Endothelial cell of umbilical vein (primary cell): ENCODE data around the gene RAD52. TPM values are rescaled to one million over a fixed set of nuclear protein-coding genes. Genes with fewer than 3 reads are reported as not detected.

Experiments
- BruUV-seq: library from RNA; stranded (reverse); fragments of 400-500 nt; replicated peaks from 2 replicates; lab custom pipeline; 2021; lab: Mats Ljungman, UMichigan
- CTCF ChIA-PET: fragments of 300-600, 350-600 bp; sonication (Branson Sonifier 250); formaldehyde crosslinking; loops from one replicate; lab custom pipeline; 2021; ENCODE audit warnings: antibody characterized with exemption, inconsistent platforms; lab: Charles Lee
- POLR2A ChIA-PET: fragments of 300-600, 350-600 bp; sonication (Branson Sonifier 250); formaldehyde crosslinking; loops from one replicate; lab custom pipeline; 2021; ENCODE audit warnings: antibody characterized with exemption, inconsistent platforms; lab: Charles Lee
- DNase-seq: peaks from one replicate; pipeline ENCODE4 v3.0.0-alpha.2; 2011; ENCODE audit warnings: low read depth, low spot score
- FAIRE-seq: peaks from 2 replicates; lab custom pipeline; 2011; peaks lifted over from hg19 to GRCh38; lab: Jason Lieb, UNC
- H2AFZ ChIP-seq: 2 replicates; pipeline ENCODE4 v1.6.0; 2012; ENCODE audit warnings: low read depth, low read length, control low read depth, inconsistent platforms
- H3K27ac ChIP-seq: 2 replicates; pipeline ENCODE4 v1.5.1; 2011; ENCODE audit warnings: low read depth, mild to moderate bottlenecking, control low read depth, low read length, moderate library complexity; ENCODE audit not compliant: insufficient read depth
- H3K27me3 ChIP-seq, 2 experiments: 2 replicates each; pipeline versions ENCODE4 v1.6.0 to v1.6.1; 2011; ENCODE audit warnings: low read length in 2 of 2, mixed read lengths in 1 of 2; ENCODE audit not compliant: control insufficient read depth in 2 of 2, insufficient read depth in 2 of 2
- H3K36me3 ChIP-seq, 2 experiments: 2 replicates in 1 of 2; 3 replicates in 1 of 2; pipeline ENCODE4 v1.5.1; 2011; ENCODE audit warnings: low read length in 2 of 2, mild to moderate bottlenecking in 1 of 2, moderate library complexity in 1 of 2; ENCODE audit not compliant: control insufficient read depth in 2 of 2, insufficient read depth in 2 of 2; ENCODE audit errors: extremely low read depth in 1 of 2
- H3K4me1 ChIP-seq: 3 replicates; pipeline ENCODE4 v1.5.1; 2011; ENCODE audit warnings: mild to moderate bottlenecking, low read length; ENCODE audit not compliant: control insufficient read depth, insufficient read depth; ENCODE audit errors: extremely low read depth
- H3K4me2 ChIP-seq: 2 replicates; pipeline ENCODE4 v1.6.1; 2011; ENCODE audit warnings: low read length, control low read depth, mixed read lengths; ENCODE audit not compliant: insufficient read depth
- H3K4me3 ChIP-seq, 3 experiments: fragments of 200-600 bp in 1 of 3; sonication (generic), shearing (Covaris generic) in 1 of 3; replicated peaks in 1 of 3; 2 replicates each; pipeline ENCODE4 v1.5.1; 2011 to 2016; ENCODE audit warnings: control low read depth in 3 of 3, low read length in 3 of 3, mild to moderate bottlenecking in 2 of 3, inconsistent platforms in 1 of 3, low read depth in 1 of 3, moderate library complexity in 1 of 3; ENCODE audit not compliant: insufficient read depth in 1 of 3
- H3K79me2 ChIP-seq: 2 replicates; pipeline ENCODE4 v1.6.0; 2012; ENCODE audit warnings: low read length, inconsistent platforms; ENCODE audit not compliant: control insufficient read depth, insufficient read depth
- H3K9ac ChIP-seq: replicated peaks from 2 replicates; pipeline ENCODE3; 2011; ENCODE audit warnings: low read length, control low read depth; ENCODE audit not compliant: insufficient read depth; ENCODE audit errors: extremely low read depth
- H3K9me1 ChIP-seq: replicated peaks from 3 replicates; pipeline ENCODE4 v1.6.0; 2011; ENCODE audit warnings: mild to moderate bottlenecking, low read length; ENCODE audit not compliant: control insufficient read depth, insufficient read depth; ENCODE audit errors: extremely low read depth
- H3K9me3 ChIP-seq: replicated peaks from 2 replicates; pipeline ENCODE4 v1.5.1; 2012; ENCODE audit warnings: low read length, inconsistent platforms; ENCODE audit not compliant: control insufficient read depth, insufficient read depth
- H4K20me1 ChIP-seq: replicated peaks from 2 replicates; pipeline ENCODE3; 2011; ENCODE audit warnings: mild to moderate bottlenecking, low read length; ENCODE audit not compliant: control insufficient read depth, insufficient read depth; ENCODE audit errors: extremely low read depth
- EZH2 ChIP-seq: IDR thresholded peaks from 2 replicates; pipeline ENCODE4 v1.6.1; 2012; ENCODE audit warnings: borderline replicate concordance, low read depth, mild to moderate bottlenecking, moderate library complexity, low read length, inconsistent platforms; ENCODE audit not compliant: severe bottlenecking
- FOS ChIP-seq: IDR thresholded peaks from 2 replicates; pipeline ENCODE4 v1.6.1; 2011; ENCODE audit warnings: mild to moderate bottlenecking, low read length, moderate library complexity, borderline replicate concordance; ENCODE audit not compliant: insufficient read depth
- GATA2 ChIP-seq: IDR thresholded peaks from 2 replicates; pipeline ENCODE4 v1.7.0; 2011; ENCODE audit warnings: low read depth, mild to moderate bottlenecking, moderate library complexity, mixed read lengths, low read length; ENCODE audit not compliant: insufficient read length, insufficient read depth
- JUN ChIP-seq: IDR thresholded peaks from 2 replicates; pipeline ENCODE4 v1.6.1; 2011; ENCODE audit warnings: borderline replicate concordance, low read depth; ENCODE audit not compliant: insufficient read length, insufficient read depth
- MYC ChIP-seq: IDR thresholded peaks from one replicate; pipeline ENCODE4 v1.6.1; 2011; ENCODE audit warnings: mild to moderate bottlenecking, low read depth, low read length
- POLR2A ChIP-seq: IDR thresholded peaks from 2 replicates; pipeline ENCODE4 v1.6.1; 2012; ENCODE audit warnings: low read depth, mild to moderate bottlenecking, control low read depth, low read length
- POLR2AphosphoS5 ChIP-seq: IDR thresholded peaks from 2 replicates; pipeline ENCODE4 v1.6.1; 2012; ENCODE audit warnings: low read depth, mild to moderate bottlenecking, control low read depth, low read length, moderate library complexity; ENCODE audit not compliant: insufficient read depth
- dilution Hi-C: fragments of 300-500 bp; cut with MboI; formaldehyde crosslinking; loops from one replicate; pipeline ENCODE4 v1.15.0; 2019; ENCODE audit warnings: low sequenced_read_pairs; ENCODE audit not compliant: extremely low pct_ligation_motif_present
- intact Hi-C: fragments of 100-400 bp; cut with micrococcal nuclease; formaldehyde crosslinking; loops from one replicate; pipeline ENCODE4 v1.10.0; 2022
- polyA plus RNA-seq, 4 experiments: library from polyadenylated mRNA; depleted of rRNA in 3 of 4; stranded (reverse) in 3 of 4; unstranded in 1 of 4; fragments of >200 nt; gene quantifications; 2 replicates each; pipeline versions ENCODE4 v1.2.1 to v1.2.3, GENCODE V29; 2011 to 2012; ENCODE audit warnings: missing spikeins in 1 of 4
- total RNA-seq: library from RNA; stranded (reverse); gene quantifications from 2 replicates; pipeline ENCODE4 v1.2.3, GENCODE V29; 2021
- TF ChIP-seq, protein P1 (sequence below): IDR thresholded peaks from 2 replicates; pipeline ENCODE4 v1.6.1; 2011; ENCODE audit not compliant: insufficient read depth, insufficient read length
- TF ChIP-seq, protein P2 (sequence below), 2 donors: IDR thresholded peaks; 1 replicate in 1 of 2; 2 replicates in 1 of 2; pipeline ENCODE4 v1.5.1; 2011; ENCODE audit warnings: low read length in 2 of 2, mild to moderate bottlenecking in 2 of 2, moderate library complexity in 2 of 2, control low read depth in 1 of 2, inconsistent platforms in 1 of 2, low read depth in 1 of 2; ENCODE audit not compliant: insufficient read depth in 1 of 2; ENCODE audit errors: extremely low read depth in 1 of 2

The RAD52 gene
- total and polyA plus RNA-seq, 2 donors (not counting 3 experiments of a cell fraction or from before 2014, with no cell fraction given) = 9.4 to 16.1 TPM

DNA sequence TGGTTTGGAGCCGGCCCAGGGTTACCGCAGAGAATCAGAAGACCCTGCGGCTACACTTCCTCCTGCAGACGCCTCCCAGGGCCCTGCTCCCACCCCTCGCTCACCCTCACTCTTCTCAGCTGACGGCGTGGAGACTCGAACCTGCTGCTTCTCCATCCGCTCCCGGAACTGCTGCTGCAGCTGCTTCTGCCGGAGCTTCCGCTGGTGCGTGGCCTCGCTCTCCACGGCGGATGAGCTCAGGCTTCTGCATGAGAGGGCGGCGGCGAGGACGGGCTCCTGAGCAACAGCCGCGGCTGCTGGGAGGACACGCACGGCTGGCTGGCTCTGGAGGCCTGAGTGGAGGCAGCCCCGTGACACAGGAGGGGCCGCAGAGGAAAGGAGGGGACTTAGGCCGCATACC lies 33.3 kb downstream of the RAD52 start:
- DNase-seq (no peak), FAIRE-seq (no peak)
- no peak overlapping the region for H3K27ac ChIP-seq
- no peak overlapping the region for H3K4me2 ChIP-seq
- POLR2A ChIA-PET = no interaction called here
- dilution Hi-C loops (no loop called here), intact Hi-C loops (no loop called here)
- BruUV-seq = no TSS peak
- H3K9me3 ChIP-seq = no peaks in the 10 kb centered on the region
- no peak overlapping the region for H3K9ac ChIP-seq
- no peaks in the 10 kb centered on the region for H3K9me1 ChIP-seq
- H3K4me1 ChIP-seq = peaks cover 23% of the 10 kb centered on the region
- no peak overlapping the region for H2AFZ ChIP-seq
- H4K20me1 ChIP-seq = no peaks in the 10 kb centered on the region
- no peaks in the 10 kb centered on the region for H3K27me3 ChIP-seq
- TF ChIP-seq GATA2 (no peak), POLR2AphosphoS5 (no peak), MYC (no peak), EZH2 (no peak), FOS (no peak), JUN (no peak), POLR2A (no peak)
- TF ChIP-seq, protein P1, sequence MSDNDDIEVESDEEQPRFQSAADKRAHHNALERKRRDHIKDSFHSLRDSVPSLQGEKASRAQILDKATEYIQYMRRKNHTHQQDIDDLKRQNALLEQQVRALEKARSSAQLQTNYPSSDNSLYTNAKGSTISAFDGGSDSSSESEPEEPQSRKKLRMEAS = no peak
- TF ChIP-seq, protein P2, sequence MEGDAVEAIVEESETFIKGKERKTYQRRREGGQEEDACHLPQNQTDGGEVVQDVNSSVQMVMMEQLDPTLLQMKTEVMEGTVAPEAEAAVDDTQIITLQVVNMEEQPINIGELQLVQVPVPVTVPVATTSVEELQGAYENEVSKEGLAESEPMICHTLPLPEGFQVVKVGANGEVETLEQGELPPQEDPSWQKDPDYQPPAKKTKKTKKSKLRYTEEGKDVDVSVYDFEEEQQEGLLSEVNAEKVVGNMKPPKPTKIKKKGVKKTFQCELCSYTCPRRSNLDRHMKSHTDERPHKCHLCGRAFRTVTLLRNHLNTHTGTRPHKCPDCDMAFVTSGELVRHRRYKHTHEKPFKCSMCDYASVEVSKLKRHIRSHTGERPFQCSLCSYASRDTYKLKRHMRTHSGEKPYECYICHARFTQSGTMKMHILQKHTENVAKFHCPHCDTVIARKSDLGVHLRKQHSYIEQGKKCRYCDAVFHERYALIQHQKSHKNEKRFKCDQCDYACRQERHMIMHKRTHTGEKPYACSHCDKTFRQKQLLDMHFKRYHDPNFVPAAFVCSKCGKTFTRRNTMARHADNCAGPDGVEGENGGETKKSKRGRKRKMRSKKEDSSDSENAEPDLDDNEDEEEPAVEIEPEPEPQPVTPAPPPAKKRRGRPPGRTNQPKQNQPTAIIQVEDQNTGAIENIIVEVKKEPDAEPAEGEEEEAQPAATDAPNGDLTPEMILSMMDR (IDR thresholded peaks at IDR 0.05; ENCODE audit: extremely low read depth in 1 of 2, insufficient read depth in 1 of 2, low read depth in 1 of 2, low read length in 2 of 2) = no peak
- peaks cover 18 to 27% of the 10 kb centered on the region in 2 experiments for H3K36me3 ChIP-seq
- no peak overlapping the region for H3K4me3 ChIP-seq
- no peaks in the 10 kb centered on the region for H3K79me2 ChIP-seq
- CTCF ChIA-PET = no interaction called here
